Activated naive CD8-positive, alpha-beta T cell treated with anti-CD3 and anti-CD28 coated beads, Interleukin-2, amount 50 U/mL, for 24 hours (primary cell): ENCODE measurements around the gene RPL27.
"Not testable (repeated sequence)": the region's sequence is repeated elsewhere in the genome, so short reads cannot be mapped to it uniquely, and the experiment has no call there.

Experiments
- ATAC-seq: fragments of 150-1000 bp; cut with Tn5 transposase; one replicate; pipeline ENCODE4 v1.10.0; 2021
- DNase-seq: peaks from one replicate; pipeline ENCODE4 v3.0.0; 2021
- H3K27ac Mint-ChIP-seq: one replicate; pipeline ENCODE4 v1.8.0; 2021; ENCODE audit warnings: mild to moderate bottlenecking, mixed read lengths
- H3K27me3 Mint-ChIP-seq: one replicate; pipeline ENCODE4 v1.8.0; 2021; ENCODE audit warnings: mixed read lengths
- H3K36me3 Mint-ChIP-seq: one replicate; pipeline ENCODE4 v1.8.0; 2021; ENCODE audit warnings: low read depth, mixed read lengths
- H3K4me1 Mint-ChIP-seq: one replicate; pipeline ENCODE4 v1.8.0; 2021; ENCODE audit warnings: mixed read lengths
- H3K4me3 Mint-ChIP-seq: one replicate; pipeline ENCODE4 v1.8.0; 2021; ENCODE audit warnings: mild to moderate bottlenecking, moderate library complexity, mixed read lengths
- H3K9me3 Mint-ChIP-seq: one replicate; pipeline ENCODE4 v1.8.0; 2021; ENCODE audit warnings: mixed read lengths

Gene RPL27

GRCh38 chr17:42980766-42981397 lies 17.3 kb upstream of the RPL27 start:
- no peaks in the 10 kb centered on the region for H3K27me3 Mint-ChIP-seq
- no peaks in the 10 kb centered on the region for H3K9me3 Mint-ChIP-seq
- DNase-seq (peak; percentile 79), ATAC-seq (peak; percentile 86)
- H3K4me3 Mint-ChIP-seq = peak overlapping the region; percentile 96
- H3K36me3 Mint-ChIP-seq = peaks cover 25% of the 10 kb centered on the region
- peak overlapping the region; percentile 97 for H3K27ac Mint-ChIP-seq
- H3K4me1 Mint-ChIP-seq = peaks cover 40% of the 10 kb centered on the region

- peaks cover 40% of the 10 kb centered on the region for H3K4me1 Mint-ChIP-seq
- H3K27ac Mint-ChIP-seq = peak overlapping the region; percentile 75
- peaks cover 25% of the 10 kb centered on the region for H3K36me3 Mint-ChIP-seq
- H3K4me3 Mint-ChIP-seq = peak overlapping the region; percentile 96
- DNase-seq (no peak), ATAC-seq (no peak)
- no peaks in the 10 kb centered on the region for H3K9me3 Mint-ChIP-seq
- H3K27me3 Mint-ChIP-seq = no peaks in the 10 kb centered on the region
Measured at GRCh38 chr17:42982266-42982665, 16.0 kb upstream of the RPL27 start.

GRCh38 chr17:42985225-42985624 lies 13.0 kb upstream of the RPL27 start:
- no peak overlapping the region for H3K4me3 Mint-ChIP-seq
- no peaks in the 10 kb centered on the region for H3K9me3 Mint-ChIP-seq
- no peaks in the 10 kb centered on the region for H3K27me3 Mint-ChIP-seq
- DNase-seq (no peak), ATAC-seq (no peak)
- peaks cover 48% of the 10 kb centered on the region for H3K36me3 Mint-ChIP-seq
- H3K4me1 Mint-ChIP-seq = peaks cover 27% of the 10 kb centered on the region
- no peak overlapping the region for H3K27ac Mint-ChIP-seq

GRCh38 chr17:42989141-42989540 lies 9.1 kb upstream of the RPL27 start:
- no peaks in the 10 kb centered on the region for H3K27me3 Mint-ChIP-seq
- ATAC-seq = no peak
- no peak overlapping the region for H3K27ac Mint-ChIP-seq
- peaks cover 9% of the 10 kb centered on the region for H3K4me1 Mint-ChIP-seq
- no peak overlapping the region for H3K4me3 Mint-ChIP-seq
- H3K9me3 Mint-ChIP-seq = no peaks in the 10 kb centered on the region
- no peak for DNase-seq
- H3K36me3 Mint-ChIP-seq = peaks cover 58% of the 10 kb centered on the region

- no peak for ATAC-seq
- peaks cover 5% of the 10 kb centered on the region for H3K4me1 Mint-ChIP-seq
- H3K9me3 Mint-ChIP-seq = no peaks in the 10 kb centered on the region
- no peak overlapping the region for H3K27ac Mint-ChIP-seq
- H3K36me3 Mint-ChIP-seq = peaks cover 52% of the 10 kb centered on the region
- H3K27me3 Mint-ChIP-seq = no peaks in the 10 kb centered on the region
- no peak overlapping the region for H3K4me3 Mint-ChIP-seq
- DNase-seq = no peak
Measured at GRCh38 chr17:42989726-42990652, 8.2 kb upstream of the RPL27 start.

GRCh38 chr17:42991471-42991870 lies 6.7 kb upstream of the RPL27 start:
- Mint-ChIP-seq H3K36me3 (peaks cover 44% of the 10 kb centered on the region), H3K4me3 (no peak overlapping the region), H3K9me3 (no peaks in the 10 kb centered on the region), H3K4me1 (no peaks in the 10 kb centered on the region), H3K27me3 (no peaks in the 10 kb centered on the region), H3K27ac (no peak overlapping the region)
- DNase-seq (no peak), ATAC-seq (no peak)

GRCh38 chr17:42992872-42993271 lies 5.3 kb upstream of the RPL27 start:
- DNase-seq (no peak), ATAC-seq (no peak)
- H3K4me3 Mint-ChIP-seq = no peak overlapping the region
- H3K36me3 Mint-ChIP-seq = peaks cover 41% of the 10 kb centered on the region
- H3K27ac Mint-ChIP-seq = no peak overlapping the region
- H3K4me1 Mint-ChIP-seq = peaks cover 11% of the 10 kb centered on the region
- no peaks in the 10 kb centered on the region for H3K27me3 Mint-ChIP-seq
- no peaks in the 10 kb centered on the region for H3K9me3 Mint-ChIP-seq

GRCh38 chr17:42993913-42994312 lies 4.3 kb upstream of the RPL27 start:
- H3K9me3 Mint-ChIP-seq, H3K27me3 Mint-ChIP-seq, ATAC-seq, H3K4me3 Mint-ChIP-seq, H3K27ac Mint-ChIP-seq, DNase-seq: not testable (repeated sequence)
- H3K36me3 Mint-ChIP-seq = peaks cover 42% of the 10 kb centered on the region
- peaks cover 16% of the 10 kb centered on the region for H3K4me1 Mint-ChIP-seq

- Mint-ChIP-seq H3K4me3 (peak overlapping the region; percentile 96), H3K27me3 (no peaks in the 10 kb centered on the region), H3K27ac (peak overlapping the region; percentile 99), H3K4me1 (peaks cover 37% of the 10 kb centered on the region), H3K36me3 (peaks cover 50% of the 10 kb centered on the region), H3K9me3 (no peaks in the 10 kb centered on the region)
- DNase-seq = no peak
- no peak for ATAC-seq
Measured at GRCh38 chr17:42997390-42997983, 732 bp upstream of the RPL27 start.

GRCh38 chr17:42999003-42999525 lies 845 bp downstream of the RPL27 start:
- ATAC-seq = no peak
- peak overlapping the region; percentile 99 for H3K27ac Mint-ChIP-seq
- DNase-seq = no peak
- H3K9me3 Mint-ChIP-seq = no peaks in the 10 kb centered on the region
- H3K4me1 Mint-ChIP-seq = peaks cover 42% of the 10 kb centered on the region
- H3K4me3 Mint-ChIP-seq = peak overlapping the region; percentile 96
- peaks cover 56% of the 10 kb centered on the region for H3K36me3 Mint-ChIP-seq
- H3K27me3 Mint-ChIP-seq = no peaks in the 10 kb centered on the region

GRCh38 chr17:43000894-43001293 lies 2.7 kb downstream of the RPL27 start:
- Mint-ChIP-seq H3K27ac (peak overlapping the region; percentile 73), H3K4me3 (peak overlapping the region; percentile 57), H3K36me3 (peaks cover 63% of the 10 kb centered on the region), H3K4me1 (peaks cover 50% of the 10 kb centered on the region)
- not testable (repeated sequence) for DNase-seq, H3K9me3 Mint-ChIP-seq, ATAC-seq, H3K27me3 Mint-ChIP-seq

GRCh38 chr17:43003542-43004172 lies 5.4 kb downstream of the RPL27 start:
- Mint-ChIP-seq H3K27ac (peak overlapping the region; percentile 39), H3K27me3 (no peaks in the 10 kb centered on the region), H3K4me1 (peaks cover 50% of the 10 kb centered on the region), H3K36me3 (peaks cover 58% of the 10 kb centered on the region), H3K9me3 (no peaks in the 10 kb centered on the region), H3K4me3 (peak overlapping the region; percentile 26)
- ATAC-seq = no peak
- no peak for DNase-seq

GRCh38 chr17:43006639-43007551 lies 8.7 kb downstream of the RPL27 start, which contains the start of gene IFI35:
Gene IFI35 (plus strand): TSS chr17:43006784. CDS start chr17:43006948, 164 bp downstream.
- Mint-ChIP-seq H3K4me1 (peaks cover 41% of the 10 kb centered on the region), H3K36me3 (peaks cover 30% of the 10 kb centered on the region), H3K4me3 (peak within 1 kb of the TSS; percentile 96), H3K9me3 (no peaks in the 10 kb centered on the region), H3K27ac (peak within 1 kb of the TSS; percentile 97), H3K27me3 (no peaks in the 10 kb centered on the region)
- ATAC-seq = peak; percentile 94
- peak; percentile 87 for DNase-seq
